GM12878 (cell line): ENCODE results near the gene AGTPBP1. TPM values are rescaled to one million over a fixed set of nuclear protein-coding genes. Genes with fewer than 3 reads are reported as not detected.

Experiments
- ATAC-seq: fragments of 200-7000 bp; cut with Tn5 transposase; 3 replicates; pipeline ENCODE4 v1.9.1; 2020; ENCODE audit warnings: mild to moderate bottlenecking, moderate library complexity
- BruUV-seq: library from RNA; stranded (reverse); fragments of 400-500 nt; replicated peaks from 2 replicates; lab custom pipeline; 2021; lab: Mats Ljungman, UMichigan
- CTCF ChIA-PET: fragments of 300-600 bp; sonication (Branson Sonifier 250); formaldehyde crosslinking; extraction: SDS; loops from one replicate; lab custom pipeline; 2021; ENCODE audit warnings: inconsistent platforms; lab: Yijun Ruan, JAX
- POLR2A ChIA-PET: fragments of 350-600 bp; formaldehyde crosslinking; extraction: SDS; loops from one replicate; lab custom pipeline; 2021; ENCODE audit warnings: inconsistent platforms; lab: Charles Lee
- RAD21 ChIA-PET: fragments of 300-600 bp; sonication (Branson Sonifier 250); formaldehyde crosslinking; loops from one replicate; lab custom pipeline; 2023; ENCODE audit warnings: antibody characterized with exemption; ENCODE audit not compliant: unreplicated experiment; lab: Charles Lee
- SMC1A ChIA-PET: fragments of 300-600 bp; sonication (Branson Sonifier 250); formaldehyde crosslinking; loops from one replicate; lab custom pipeline; 2023; ENCODE audit not compliant: unreplicated experiment, uncharacterized antibody; lab: Charles Lee
- DNase-seq: peaks from one replicate; pipeline ENCODE4 v3.0.0-alpha.2; 2011; ENCODE audit warnings: low read depth, low spot score
- FAIRE-seq: peaks from 3 replicates; lab custom pipeline; 2011; peaks lifted over from hg19 to GRCh38; lab: Jason Lieb, UNC
- H2AFZ ChIP-seq: 2 replicates; pipeline ENCODE4 v1.6.0; 2011; ENCODE audit warnings: low read depth, low read length, control low read depth; ENCODE audit not compliant: control insufficient read depth
- H3K27ac ChIP-seq: 2 replicates; pipeline ENCODE4 v1.5.1; 2011; ENCODE audit warnings: control low read depth; ENCODE audit not compliant: control insufficient read depth, insufficient read depth
- H3K27me3 ChIP-seq, 2 experiments: replicated peaks in 1 of 2; 2 replicates each; pipeline versions ENCODE4 v1.6.0 to v1.6.1; 2011; ENCODE audit warnings: low read length in 1 of 2; ENCODE audit not compliant: control insufficient read depth in 2 of 2, insufficient read depth in 2 of 2
- H3K36me3 ChIP-seq, 2 experiments: 2 replicates each; pipeline ENCODE4 v1.5.1; 2011; ENCODE audit warnings: low read length in 1 of 2; ENCODE audit not compliant: control insufficient read depth in 2 of 2, insufficient read depth in 2 of 2
- H3K4me1 ChIP-seq: 2 replicates; pipeline ENCODE4 v1.6.1; 2011; ENCODE audit warnings: mild to moderate bottlenecking, low read length, moderate library complexity, mixed read lengths; ENCODE audit not compliant: control insufficient read depth, insufficient read depth
- H3K4me2 ChIP-seq: 2 replicates; pipeline ENCODE4 v1.6.0; 2011; ENCODE audit warnings: control low read depth; ENCODE audit not compliant: control insufficient read depth, insufficient read depth
- H3K4me3 ChIP-seq: fragments of 200-600 bp; sonication (generic); 2 replicates; pipeline ENCODE4 v1.5.1; 2016
- H3K79me2 ChIP-seq: 2 replicates; pipeline ENCODE4 v1.6.0; 2011; ENCODE audit warnings: low read length; ENCODE audit not compliant: control insufficient read depth, insufficient read depth
- H3K9ac ChIP-seq: 2 replicates; pipeline ENCODE4 v1.8.0; 2011; ENCODE audit warnings: low read length, control low read depth, mixed read lengths; ENCODE audit not compliant: control insufficient read depth, insufficient read depth
- H3K9me3 ChIP-seq: replicated peaks from 3 replicates; pipeline ENCODE4 v1.5.1; 2011; ENCODE audit warnings: mild to moderate bottlenecking, low read length; ENCODE audit not compliant: control insufficient read depth, insufficient read depth
- H4K20me1 ChIP-seq: 2 replicates; pipeline ENCODE4 v1.6.0; 2011; ENCODE audit not compliant: control insufficient read depth, insufficient read depth
- ATF7 ChIP-seq: fragments of 450-650 bp; IDR thresholded peaks from 2 replicates; pipeline ENCODE4 v1.6.1; 2016; ENCODE audit warnings: low read depth, mild to moderate bottlenecking
- BHLHE40 ChIP-seq, 2 experiments: fragments of 450-650 bp in 1 of 2; IDR thresholded peaks; 2 replicates each; pipeline ENCODE4 v1.6.1; 2011 to 2017; ENCODE audit warnings: low read depth in 2 of 2, borderline replicate concordance in 1 of 2, improper control_type of control experiment in 1 of 2, low read length in 1 of 2, mild to moderate bottlenecking in 1 of 2
- FOXK2 ChIP-seq: fragments of 450-650 bp; IDR thresholded peaks from 2 replicates; pipeline ENCODE4 v1.6.1; 2017; ENCODE audit warnings: mild to moderate bottlenecking, moderate library complexity
- FOXM1 ChIP-seq: IDR thresholded peaks from 2 replicates; pipeline ENCODE4 v1.6.1; 2012; ENCODE audit warnings: low read depth, mild to moderate bottlenecking, inconsistent platforms, low read length, moderate library complexity
- MTA2 ChIP-seq: fragments of 450-650 bp; IDR thresholded peaks from 2 replicates; pipeline ENCODE4 v1.6.1; 2016; ENCODE audit warnings: low read depth, mild to moderate bottlenecking, moderate library complexity
- MTA3 ChIP-seq: IDR thresholded peaks from 2 replicates; pipeline ENCODE4 v1.6.1; 2012; ENCODE audit warnings: low read length, inconsistent platforms, borderline replicate concordance
- NFIC ChIP-seq: IDR thresholded peaks from 2 replicates; pipeline ENCODE4 v1.6.1; 2012; ENCODE audit warnings: low read depth, mild to moderate bottlenecking, inconsistent platforms, low read length, moderate library complexity
- RBBP5 ChIP-seq: fragments of 200-600 bp; sonication (generic); conservative IDR thresholded peaks from 2 replicates; pipeline ENCODE4 v1.6.1; 2016
- WGBS: methylation state at CpG from one replicate; pipeline ENCODE4 v1.1.6; 2016; ENCODE audit warnings: low lambda C conversion rate; ENCODE audit not compliant: insufficient replicate concordance, insufficient coverage; ENCODE audit errors: missing lambda C conversion rate; 5-methylcytosine and 5-hydroxymethylcytosine counted together
- in situ Hi-C: fragments of 300-500 bp; cut with MboI; formaldehyde crosslinking; loops from 9 replicates; pipeline ENCODE4 v1.14.3; 2018; ENCODE audit warnings: mixed read lengths
- intact Hi-C: fragments of 100-400 bp; cut with micrococcal nuclease; formaldehyde crosslinking; loops from one replicate; pipeline ENCODE4 v1.14.2; 2022; ENCODE audit not compliant: unreplicated experiment
- polyA plus RNA-seq, 11 experiments: library from polyadenylated mRNA; depleted of rRNA in 4 of 11; unstranded in 6 of 11; stranded (reverse) in 5 of 11; fragments of >200 nt; fragmentation: Nextera tagmentation in 4 of 11; fragmentation: Illumina TruSeq in 1 of 11; extraction: Ambion mirVana in 4 of 11; extraction: Trizol in 1 of 11; gene quantifications; 1 replicate in 1 of 11; 2 replicates in 10 of 11; pipeline versions ENCODE4 v1.2.1 to v1.2.3, GENCODE V29; 2011 to 2016; ENCODE audit warnings: inconsistent platforms in 2 of 11, missing spikeins in 2 of 11, low read depth in 1 of 11
- total RNA-seq, 4 experiments: library from RNA; depleted of rRNA in 3 of 4; stranded (reverse); fragments of >200 nt in 3 of 4; fragmentation: Illumina TruSeq in 1 of 4; extraction: Trizol in 1 of 4; gene quantifications; 2 replicates each; pipeline versions ENCODE4 v1.2.1 to v1.2.3, GENCODE V29; 2013 to 2021
- TF ChIP-seq, protein P1 (sequence below): fragments of 450-650 bp; IDR thresholded peaks from 2 replicates; pipeline ENCODE4 v1.6.1; 2017; ENCODE audit warnings: mild to moderate bottlenecking
- TF ChIP-seq, protein P2 (sequence below): fragments of 150-350 bp; IDR thresholded peaks from 2 replicates; pipeline ENCODE4 v1.6.1; 2014; ENCODE audit warnings: mild to moderate bottlenecking, low read depth, low read length
- TF ChIP-seq, protein P3 (sequence below): fragments of 450-650 bp; IDR thresholded peaks from 2 replicates; pipeline ENCODE4 v1.6.1; 2016; ENCODE audit warnings: mild to moderate bottlenecking, moderate library complexity, borderline replicate concordance
- TF ChIP-seq, protein P4 (sequence below): IDR thresholded peaks from 2 replicates; pipeline ENCODE4 v1.6.1; 2012; ENCODE audit warnings: low read depth, low read length, improper control_type of control experiment
- TF ChIP-seq, protein P5 (sequence below): IDR thresholded peaks from 2 replicates; pipeline ENCODE4 v1.6.1; 2011; ENCODE audit warnings: low read depth, mild to moderate bottlenecking, low read length, moderate library complexity, borderline replicate concordance; ENCODE audit errors: extremely low read depth

Gene AGTPBP1
- total and polyA plus RNA-seq, 10 of the 15 experiments (the other 5 are each of a cell fraction or from before 2014, with no cell fraction given) = 6.1 to 35.2 (median 20.0) TPM

DNA sequence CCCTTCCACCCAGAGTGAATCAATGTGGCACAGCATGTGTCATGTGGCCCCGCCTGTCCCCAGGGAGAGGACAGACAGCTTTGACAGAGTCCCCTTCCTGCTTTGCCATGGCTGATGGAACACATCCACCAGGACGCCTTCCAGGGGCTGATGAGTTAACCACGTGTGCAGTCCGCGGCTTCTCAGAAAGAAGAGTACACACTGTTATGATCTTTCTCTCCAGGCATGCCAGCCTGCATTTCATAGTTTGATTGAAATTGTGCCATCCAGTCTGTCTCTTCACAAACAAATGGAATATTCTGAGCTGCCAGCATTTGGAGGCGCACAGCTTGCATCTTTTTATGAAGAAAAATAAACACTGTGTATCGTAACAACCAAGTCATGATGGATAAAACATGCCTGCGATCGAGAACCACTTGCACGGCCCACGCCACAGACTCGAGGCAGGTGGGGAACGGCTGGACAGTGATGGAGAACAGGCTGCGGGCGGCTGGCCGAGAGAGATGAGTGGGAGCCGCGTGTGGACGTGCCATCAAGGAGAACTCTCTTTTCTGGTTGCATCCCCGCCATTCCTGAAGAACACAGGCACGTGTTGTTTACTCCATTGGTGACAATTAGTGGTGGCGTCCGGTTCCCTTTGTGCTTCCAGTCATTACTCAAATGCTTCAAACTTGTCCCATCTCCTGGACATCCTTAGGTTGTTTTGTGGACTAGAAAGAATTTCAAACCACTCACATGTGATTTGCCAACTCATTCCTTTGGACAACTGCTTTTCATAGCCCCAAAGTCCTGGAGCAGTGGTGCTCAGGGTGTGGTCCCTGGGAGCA, 220.2 kb downstream of the AGTPBP1 start:
- no peaks in the 10 kb centered on the region for H4K20me1 ChIP-seq
- no peaks in the 10 kb centered on the region for H3K4me1 ChIP-seq
- intact Hi-C loops (loop anchor here (5.0 kb wide), 1 partner anchor 51 kb away; no protein-coding TSS in a partner anchor), in situ Hi-C loops (no loop called here)
- RAD21 ChIA-PET = no interaction called here
- no peaks in the 10 kb centered on the region for H3K79me2 ChIP-seq
- WGBS = 67% methylated on average over 23 of the region's 23 CpGs
- ATAC-seq = no peak
- H2AFZ ChIP-seq = no peak overlapping the region
- no TSS peak for BruUV-seq
- no peak for DNase-seq
- H3K9me3 ChIP-seq = no peaks in the 10 kb centered on the region
- H3K27ac ChIP-seq = no peak overlapping the region
- POLR2A ChIA-PET = no interaction called here
- CTCF ChIA-PET = no interaction called here
- no peak overlapping the region for H3K4me2 ChIP-seq
- FAIRE-seq = no peak
- peaks cover 2 to 5% of the 10 kb centered on the region in 2 experiments; a peak in 3 of 4 replicates for H3K27me3 ChIP-seq
- H3K4me3 ChIP-seq = no peak overlapping the region
- no peaks in the 10 kb centered on the region for H3K36me3 ChIP-seq
- H3K9ac ChIP-seq = no peak overlapping the region
- SMC1A ChIA-PET = no interaction called here
- TF ChIP-seq, protein P1, sequence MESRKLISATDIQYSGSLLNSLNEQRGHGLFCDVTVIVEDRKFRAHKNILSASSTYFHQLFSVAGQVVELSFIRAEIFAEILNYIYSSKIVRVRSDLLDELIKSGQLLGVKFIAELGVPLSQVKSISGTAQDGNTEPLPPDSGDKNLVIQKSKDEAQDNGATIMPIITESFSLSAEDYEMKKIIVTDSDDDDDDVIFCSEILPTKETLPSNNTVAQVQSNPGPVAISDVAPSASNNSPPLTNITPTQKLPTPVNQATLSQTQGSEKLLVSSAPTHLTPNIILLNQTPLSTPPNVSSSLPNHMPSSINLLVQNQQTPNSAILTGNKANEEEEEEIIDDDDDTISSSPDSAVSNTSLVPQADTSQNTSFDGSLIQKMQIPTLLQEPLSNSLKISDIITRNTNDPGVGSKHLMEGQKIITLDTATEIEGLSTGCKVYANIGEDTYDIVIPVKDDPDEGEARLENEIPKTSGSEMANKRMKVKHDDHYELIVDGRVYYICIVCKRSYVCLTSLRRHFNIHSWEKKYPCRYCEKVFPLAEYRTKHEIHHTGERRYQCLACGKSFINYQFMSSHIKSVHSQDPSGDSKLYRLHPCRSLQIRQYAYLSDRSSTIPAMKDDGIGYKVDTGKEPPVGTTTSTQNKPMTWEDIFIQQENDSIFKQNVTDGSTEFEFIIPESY = no peak
- TF ChIP-seq, protein P2, sequence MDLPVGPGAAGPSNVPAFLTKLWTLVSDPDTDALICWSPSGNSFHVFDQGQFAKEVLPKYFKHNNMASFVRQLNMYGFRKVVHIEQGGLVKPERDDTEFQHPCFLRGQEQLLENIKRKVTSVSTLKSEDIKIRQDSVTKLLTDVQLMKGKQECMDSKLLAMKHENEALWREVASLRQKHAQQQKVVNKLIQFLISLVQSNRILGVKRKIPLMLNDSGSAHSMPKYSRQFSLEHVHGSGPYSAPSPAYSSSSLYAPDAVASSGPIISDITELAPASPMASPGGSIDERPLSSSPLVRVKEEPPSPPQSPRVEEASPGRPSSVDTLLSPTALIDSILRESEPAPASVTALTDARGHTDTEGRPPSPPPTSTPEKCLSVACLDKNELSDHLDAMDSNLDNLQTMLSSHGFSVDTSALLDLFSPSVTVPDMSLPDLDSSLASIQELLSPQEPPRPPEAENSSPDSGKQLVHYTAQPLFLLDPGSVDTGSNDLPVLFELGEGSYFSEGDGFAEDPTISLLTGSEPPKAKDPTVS = no peak
- TF ChIP-seq, protein P3, sequence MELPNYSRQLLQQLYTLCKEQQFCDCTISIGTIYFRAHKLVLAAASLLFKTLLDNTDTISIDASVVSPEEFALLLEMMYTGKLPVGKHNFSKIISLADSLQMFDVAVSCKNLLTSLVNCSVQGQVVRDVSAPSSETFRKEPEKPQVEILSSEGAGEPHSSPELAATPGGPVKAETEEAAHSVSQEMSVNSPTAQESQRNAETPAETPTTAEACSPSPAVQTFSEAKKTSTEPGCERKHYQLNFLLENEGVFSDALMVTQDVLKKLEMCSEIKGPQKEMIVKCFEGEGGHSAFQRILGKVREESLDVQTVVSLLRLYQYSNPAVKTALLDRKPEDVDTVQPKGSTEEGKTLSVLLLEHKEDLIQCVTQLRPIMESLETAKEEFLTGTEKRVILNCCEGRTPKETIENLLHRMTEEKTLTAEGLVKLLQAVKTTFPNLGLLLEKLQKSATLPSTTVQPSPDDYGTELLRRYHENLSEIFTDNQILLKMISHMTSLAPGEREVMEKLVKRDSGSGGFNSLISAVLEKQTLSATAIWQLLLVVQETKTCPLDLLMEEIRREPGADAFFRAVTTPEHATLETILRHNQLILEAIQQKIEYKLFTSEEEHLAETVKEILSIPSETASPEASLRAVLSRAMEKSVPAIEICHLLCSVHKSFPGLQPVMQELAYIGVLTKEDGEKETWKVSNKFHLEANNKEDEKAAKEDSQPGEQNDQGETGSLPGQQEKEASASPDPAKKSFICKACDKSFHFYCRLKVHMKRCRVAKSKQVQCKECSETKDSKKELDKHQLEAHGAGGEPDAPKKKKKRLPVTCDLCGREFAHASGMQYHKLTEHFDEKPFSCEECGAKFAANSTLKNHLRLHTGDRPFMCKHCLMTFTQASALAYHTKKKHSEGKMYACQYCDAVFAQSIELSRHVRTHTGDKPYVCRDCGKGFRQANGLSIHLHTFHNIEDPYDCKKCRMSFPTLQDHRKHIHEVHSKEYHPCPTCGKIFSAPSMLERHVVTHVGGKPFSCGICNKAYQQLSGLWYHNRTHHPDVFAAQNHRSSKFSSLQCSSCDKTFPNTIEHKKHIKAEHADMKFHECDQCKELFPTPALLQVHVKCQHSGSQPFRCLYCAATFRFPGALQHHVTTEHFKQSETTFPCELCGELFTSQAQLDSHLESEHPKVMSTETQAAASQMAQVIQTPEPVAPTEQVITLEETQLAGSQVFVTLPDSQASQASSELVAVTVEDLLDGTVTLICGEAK = no peak
- TF ChIP-seq, protein P4, sequence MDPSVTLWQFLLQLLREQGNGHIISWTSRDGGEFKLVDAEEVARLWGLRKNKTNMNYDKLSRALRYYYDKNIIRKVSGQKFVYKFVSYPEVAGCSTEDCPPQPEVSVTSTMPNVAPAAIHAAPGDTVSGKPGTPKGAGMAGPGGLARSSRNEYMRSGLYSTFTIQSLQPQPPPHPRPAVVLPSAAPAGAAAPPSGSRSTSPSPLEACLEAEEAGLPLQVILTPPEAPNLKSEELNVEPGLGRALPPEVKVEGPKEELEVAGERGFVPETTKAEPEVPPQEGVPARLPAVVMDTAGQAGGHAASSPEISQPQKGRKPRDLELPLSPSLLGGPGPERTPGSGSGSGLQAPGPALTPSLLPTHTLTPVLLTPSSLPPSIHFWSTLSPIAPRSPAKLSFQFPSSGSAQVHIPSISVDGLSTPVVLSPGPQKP = no peak
- TF ChIP-seq RBBP5 = no peak
- TF ChIP-seq ATF7 = no peak
- no peak for TF ChIP-seq FOXM1
- no peak for TF ChIP-seq NFIC
- TF ChIP-seq, protein P5, sequence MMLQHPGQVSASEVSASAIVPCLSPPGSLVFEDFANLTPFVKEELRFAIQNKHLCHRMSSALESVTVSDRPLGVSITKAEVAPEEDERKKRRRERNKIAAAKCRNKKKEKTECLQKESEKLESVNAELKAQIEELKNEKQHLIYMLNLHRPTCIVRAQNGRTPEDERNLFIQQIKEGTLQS = no peak
- TF ChIP-seq FOXK2 = no peak
- no peak for TF ChIP-seq MTA3
- TF ChIP-seq MTA2 = no peak
- no peak for TF ChIP-seq BHLHE40 (IDR thresholded peaks at IDR 0.05; ENCODE audit: borderline replicate concordance in 1 of 2, low read depth in 2 of 2, low read length in 1 of 2)
